Nephron progenitor cell (in vitro differentiated cells): ENCODE results near the gene MTHFD1L.
A peak's percentile ranks its signal among the peaks of the same experiment; 100 is the strongest.

Experiments used
- DNase-seq: peaks from one replicate; pipeline ENCODE4 v3.0.0; 2021
- H3K27ac Mint-ChIP-seq: 2 replicates; pipeline ENCODE4 v1.8.0; 2021; ENCODE audit warnings: mild to moderate bottlenecking, moderate library complexity, mixed read lengths
- H3K27me3 Mint-ChIP-seq: 2 replicates; pipeline ENCODE4 v1.8.0; 2021; ENCODE audit warnings: mild to moderate bottlenecking, low read depth, mixed read lengths; ENCODE audit not compliant: poor library complexity
- H3K36me3 Mint-ChIP-seq: 2 replicates; pipeline ENCODE4 v1.8.0; 2021; ENCODE audit warnings: low read depth, mixed read lengths
- H3K4me1 Mint-ChIP-seq: 2 replicates; pipeline ENCODE4 v1.8.0; 2021; ENCODE audit warnings: mixed read lengths
- H3K4me3 Mint-ChIP-seq: 2 replicates; pipeline ENCODE4 v1.8.0; 2021; ENCODE audit warnings: mild to moderate bottlenecking, moderate library complexity, mixed read lengths
- H3K9me3 Mint-ChIP-seq: 2 replicates; pipeline ENCODE4 v1.8.0; 2021; ENCODE audit warnings: mild to moderate bottlenecking, moderate library complexity, mixed read lengths
- TF ChIP-seq, protein P1 (sequence below): fragments of 200-600 bp; sonication (generic); IDR thresholded peaks from 2 replicates; pipeline ENCODE4 v1.5.0; 2021; ENCODE audit warnings: antibody characterized with exemption

Gene MTHFD1L

DNA sequence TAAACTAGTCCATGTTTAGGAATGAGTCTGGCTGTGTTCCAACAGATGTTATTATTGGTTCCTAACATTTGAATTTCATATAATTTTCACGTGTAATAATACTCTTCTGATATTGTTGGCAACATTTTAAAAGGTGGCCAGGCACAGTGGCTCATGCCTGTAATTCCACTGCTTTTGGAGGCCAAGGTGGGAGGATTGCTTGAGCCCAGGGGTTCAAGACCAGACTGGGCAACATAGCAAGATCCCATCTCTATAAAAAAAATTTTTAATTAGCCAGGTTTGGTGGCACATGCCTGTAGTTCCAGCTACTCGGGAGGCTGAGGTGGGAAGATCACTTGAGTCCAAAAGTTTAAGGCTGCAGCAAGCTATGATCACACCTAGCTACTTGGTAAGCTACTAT, 116.2 kb downstream of the MTHFD1L start:
- Mint-ChIP-seq H3K9me3 (no peaks in the 10 kb centered on the region), H3K27ac (no peak overlapping the region), H3K4me1 (peaks cover 45% of the 10 kb centered on the region), H3K4me3 (no peak overlapping the region), H3K36me3 (peaks cover 19% of the 10 kb centered on the region), H3K27me3 (no peaks in the 10 kb centered on the region)
- TF ChIP-seq, protein P1, sequence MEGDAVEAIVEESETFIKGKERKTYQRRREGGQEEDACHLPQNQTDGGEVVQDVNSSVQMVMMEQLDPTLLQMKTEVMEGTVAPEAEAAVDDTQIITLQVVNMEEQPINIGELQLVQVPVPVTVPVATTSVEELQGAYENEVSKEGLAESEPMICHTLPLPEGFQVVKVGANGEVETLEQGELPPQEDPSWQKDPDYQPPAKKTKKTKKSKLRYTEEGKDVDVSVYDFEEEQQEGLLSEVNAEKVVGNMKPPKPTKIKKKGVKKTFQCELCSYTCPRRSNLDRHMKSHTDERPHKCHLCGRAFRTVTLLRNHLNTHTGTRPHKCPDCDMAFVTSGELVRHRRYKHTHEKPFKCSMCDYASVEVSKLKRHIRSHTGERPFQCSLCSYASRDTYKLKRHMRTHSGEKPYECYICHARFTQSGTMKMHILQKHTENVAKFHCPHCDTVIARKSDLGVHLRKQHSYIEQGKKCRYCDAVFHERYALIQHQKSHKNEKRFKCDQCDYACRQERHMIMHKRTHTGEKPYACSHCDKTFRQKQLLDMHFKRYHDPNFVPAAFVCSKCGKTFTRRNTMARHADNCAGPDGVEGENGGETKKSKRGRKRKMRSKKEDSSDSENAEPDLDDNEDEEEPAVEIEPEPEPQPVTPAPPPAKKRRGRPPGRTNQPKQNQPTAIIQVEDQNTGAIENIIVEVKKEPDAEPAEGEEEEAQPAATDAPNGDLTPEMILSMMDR = no peak
- DNase-seq = no peak

DNA sequence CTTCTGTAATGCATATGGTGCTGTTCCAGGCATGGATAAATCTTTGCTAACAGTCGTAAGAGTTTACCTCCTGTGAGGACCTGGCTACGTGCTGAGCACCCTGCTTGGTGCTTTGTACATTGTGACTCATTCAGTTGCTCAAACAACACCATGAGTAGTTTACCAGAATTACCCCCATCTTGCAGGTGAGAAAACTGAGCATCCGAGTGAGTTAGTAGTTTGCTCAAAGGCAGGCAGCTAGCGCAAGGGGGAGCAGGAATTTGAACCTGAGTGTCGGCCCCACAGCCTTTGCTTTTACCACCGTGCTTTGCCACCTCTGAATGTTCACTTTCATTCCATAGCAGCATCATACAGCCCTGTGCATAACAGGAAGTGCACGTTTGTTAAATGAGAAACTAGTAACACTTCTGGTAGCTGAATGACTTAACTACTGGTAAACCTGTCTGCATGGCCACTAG, 121.9 kb downstream of the MTHFD1L start:
- Mint-ChIP-seq H3K27me3 (no peaks in the 10 kb centered on the region), H3K4me3 (no peak overlapping the region), H3K36me3 (peaks cover 11% of the 10 kb centered on the region)

DNA sequence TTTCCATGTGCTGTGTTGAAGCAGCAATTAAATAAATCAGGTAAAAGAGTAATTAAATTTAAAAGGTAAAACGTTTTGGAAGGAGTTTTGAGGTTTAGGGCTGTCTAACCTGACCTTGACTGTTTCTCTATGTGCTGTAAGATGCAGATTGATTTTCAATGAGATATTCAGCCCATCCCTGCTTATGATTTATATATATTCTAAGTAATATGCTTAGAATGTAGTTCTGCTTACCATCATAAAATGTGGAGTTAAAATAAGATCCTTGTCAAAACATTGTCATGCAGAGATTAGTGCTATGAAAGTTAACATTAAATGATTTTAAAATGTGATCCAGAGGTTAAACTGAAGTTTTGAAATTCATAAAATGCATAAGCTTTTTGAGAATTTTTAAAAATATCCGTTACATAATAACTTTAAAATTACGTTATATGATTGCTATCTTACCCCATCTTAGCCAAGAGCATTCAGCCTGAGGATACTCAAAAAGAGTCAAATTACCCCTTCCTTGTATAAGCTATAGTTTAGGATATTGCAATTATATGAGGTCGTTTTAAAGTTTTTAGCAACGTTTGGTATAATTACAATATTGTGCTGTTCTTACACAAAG, 122.5 kb downstream of the MTHFD1L start:
- Mint-ChIP-seq H3K27me3 (no peaks in the 10 kb centered on the region), H3K27ac (no peak overlapping the region), H3K4me1 (peaks cover 18% of the 10 kb centered on the region), H3K4me3 (no peak overlapping the region), H3K9me3 (peaks cover 3% of the 10 kb centered on the region), H3K36me3 (peaks cover 16% of the 10 kb centered on the region)
- no peak for DNase-seq
- TF ChIP-seq, protein P1 = no peak

More for the DNA sequence above, 121.9 kb downstream of the MTHFD1L start:
- Mint-ChIP-seq H3K9me3 (peaks cover 2% of the 10 kb centered on the region), H3K4me1 (peaks cover 18% of the 10 kb centered on the region), H3K27ac (no peak overlapping the region)
- DNase-seq = no peak
- TF ChIP-seq, protein P1 = no peak

DNA sequence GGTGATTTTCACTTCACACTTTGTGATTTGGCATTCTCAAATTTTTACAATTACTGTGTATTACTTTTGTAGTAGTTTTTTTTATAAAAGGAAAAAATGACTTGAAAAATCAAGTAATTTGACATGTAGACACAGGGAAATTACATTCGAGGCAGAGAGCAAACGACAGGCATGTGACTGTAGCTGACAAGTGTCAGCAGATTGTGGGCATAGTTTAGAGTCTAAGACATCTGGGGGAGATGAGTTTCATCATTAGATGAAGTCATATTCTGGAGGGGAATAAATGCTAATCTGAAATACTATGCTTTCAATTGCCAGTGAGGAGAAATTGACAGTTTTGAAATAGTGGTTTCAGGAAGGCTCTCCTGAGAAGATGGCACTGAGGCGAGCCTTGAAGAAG, 126.0 kb downstream of the MTHFD1L start:
- H3K9me3 Mint-ChIP-seq = peaks cover 9% of the 10 kb centered on the region
- peaks cover 4% of the 10 kb centered on the region for H3K4me1 Mint-ChIP-seq
- H3K36me3 Mint-ChIP-seq = peaks cover 45% of the 10 kb centered on the region
- TF ChIP-seq, protein P1 = no peak
- no peak for DNase-seq
- H3K27me3 Mint-ChIP-seq = no peaks in the 10 kb centered on the region
- no peak overlapping the region for H3K27ac Mint-ChIP-seq
- H3K4me3 Mint-ChIP-seq = no peak overlapping the region

DNA sequence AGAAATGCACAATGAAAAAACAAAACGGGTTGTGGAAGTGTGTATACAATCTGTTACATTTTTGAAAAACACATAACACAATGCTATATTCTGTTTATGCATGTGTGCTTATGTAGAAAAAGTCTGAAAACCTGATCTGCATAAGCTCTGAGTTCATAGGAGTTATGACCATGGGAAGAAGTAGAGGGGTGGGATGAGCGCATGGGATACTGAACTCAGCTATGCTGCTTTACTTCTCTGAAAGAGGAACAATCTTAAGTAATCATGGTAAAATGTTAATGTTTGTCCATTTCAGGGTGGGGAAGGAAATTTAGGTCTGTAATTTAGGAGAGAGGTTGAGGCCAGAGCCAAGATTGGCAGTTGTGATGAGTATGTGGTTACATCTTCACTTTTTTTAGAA, 126.8 kb downstream of the MTHFD1L start:
- TF ChIP-seq, protein P1 = no peak
- no peak for DNase-seq
- H3K27me3 Mint-ChIP-seq = no peaks in the 10 kb centered on the region
- no peak overlapping the region for H3K4me3 Mint-ChIP-seq
- H3K36me3 Mint-ChIP-seq = peaks cover 47% of the 10 kb centered on the region
- H3K9me3 Mint-ChIP-seq = peaks cover 9% of the 10 kb centered on the region
- peak overlapping the region; percentile 81 for H3K27ac Mint-ChIP-seq
- no peaks in the 10 kb centered on the region for H3K4me1 Mint-ChIP-seq

DNA sequence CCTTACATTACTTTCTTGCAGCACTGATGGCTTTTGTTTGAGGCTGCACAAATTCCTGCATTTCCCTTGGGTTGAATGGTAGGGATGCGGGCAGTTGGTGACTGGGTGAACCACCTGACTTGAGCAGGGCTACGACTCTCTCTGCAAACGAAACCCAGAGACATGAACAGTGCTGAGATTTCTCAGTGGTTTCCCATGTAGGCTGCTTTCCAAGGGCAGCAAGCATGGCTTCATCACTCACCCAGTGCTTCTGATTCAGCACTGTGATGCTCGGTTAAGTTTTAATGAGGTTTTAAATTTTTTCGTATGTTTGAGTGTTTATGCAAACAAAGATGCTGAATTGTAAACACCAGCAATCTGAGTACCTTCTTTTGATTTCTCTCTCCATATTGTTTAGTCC, 127.2 kb downstream of the MTHFD1L start:
- peaks cover 9% of the 10 kb centered on the region for H3K9me3 Mint-ChIP-seq
- H3K4me1 Mint-ChIP-seq = no peaks in the 10 kb centered on the region
- peaks cover 47% of the 10 kb centered on the region for H3K36me3 Mint-ChIP-seq
- TF ChIP-seq, protein P1 = no peak
- no peak overlapping the region for H3K4me3 Mint-ChIP-seq
- no peaks in the 10 kb centered on the region for H3K27me3 Mint-ChIP-seq
- DNase-seq = no peak
- H3K27ac Mint-ChIP-seq = no peak overlapping the region
